GM23338 (cell line): ENCODE results near the gene ALAD. TPM values are rescaled to one million over a fixed set of nuclear protein-coding genes. Genes with fewer than 3 reads are reported as not detected.

ENCODE experiments used
- ATAC-seq: fragments of 200-7000 bp; cut with Tn5 transposase; 3 replicates; pipeline ENCODE4 v1.9.1; 2020
- DNase-seq: peaks from one replicate; pipeline ENCODE4 v3.0.0-alpha.2; 2015; ENCODE audit warnings: low spot score
- H2AFZ ChIP-seq: fragments of 200-600 bp; sonication (generic); 2 replicates; pipeline ENCODE4 v1.8.0; 2016; ENCODE audit warnings: antibody characterized with exemption, mild to moderate bottlenecking, moderate library complexity
- H3F3A ChIP-seq: fragments of 200-600 bp; sonication (generic); replicated peaks from 2 replicates; pipeline ENCODE4 v1.8.0; 2017; ENCODE audit warnings: antibody characterized with exemption, mixed run types, low read depth
- H3K27ac ChIP-seq: fragments of 200-600 bp; sonication (generic); 2 replicates; pipeline ENCODE4 v1.6.1; 2016; ENCODE audit warnings: low read depth
- H3K27me3 ChIP-seq: fragments of 200-600 bp; sonication (generic); 2 replicates; pipeline ENCODE4 v1.8.0; 2016; ENCODE audit warnings: mild to moderate bottlenecking, mixed run types, moderate library complexity; ENCODE audit not compliant: insufficient read depth
- H3K36me3 ChIP-seq: fragments of 200-600 bp; sonication (generic); 2 replicates; pipeline ENCODE4 v1.8.0; 2016; ENCODE audit warnings: mild to moderate bottlenecking; ENCODE audit not compliant: insufficient read depth
- H3K4me1 ChIP-seq: fragments of 200-600 bp; sonication (generic); 2 replicates; pipeline ENCODE4 v1.8.0; 2016; ENCODE audit warnings: mild to moderate bottlenecking, moderate library complexity; ENCODE audit not compliant: insufficient read depth
- H3K4me2 ChIP-seq: fragments of 200-600 bp; sonication (generic); 2 replicates; pipeline ENCODE4 v1.7.1; 2017; ENCODE audit warnings: mixed run types
- H3K4me3 ChIP-seq: fragments of 200-600 bp; sonication (generic); 2 replicates; pipeline ENCODE4 v1.6.1; 2016; ENCODE audit warnings: mixed run types
- H3K79me2 ChIP-seq: fragments of 200-600 bp; sonication (generic); replicated peaks from 2 replicates; pipeline ENCODE4 v1.8.0; 2017; ENCODE audit warnings: mild to moderate bottlenecking; ENCODE audit not compliant: insufficient read depth
- H3K9me2 ChIP-seq: fragments of 200-600 bp; sonication (generic); 2 replicates; pipeline ENCODE4 v1.8.0; 2017; ENCODE audit not compliant: insufficient read depth
- H4K20me1 ChIP-seq: fragments of 200-600 bp; sonication (generic); replicated peaks from 2 replicates; pipeline ENCODE4 v1.8.0; 2017; ENCODE audit warnings: mild to moderate bottlenecking; ENCODE audit not compliant: insufficient read depth
- H3K27ac Mint-ChIP-seq: 2 replicates; pipeline ENCODE4 v1.8.0; 2020; ENCODE audit warnings: inconsistent platforms, mild to moderate bottlenecking, moderate library complexity, mixed read lengths
- H3K27me3 Mint-ChIP-seq: 3 replicates; pipeline ENCODE4 v1.8.0; 2022; ENCODE audit warnings: low read depth, mild to moderate bottlenecking, moderate library complexity, mixed read lengths, inconsistent platforms; ENCODE audit not compliant: insufficient read depth, poor library complexity
- H3K36me3 Mint-ChIP-seq: 3 replicates; pipeline ENCODE4 v1.8.0; 2021; ENCODE audit warnings: low read depth, mild to moderate bottlenecking, inconsistent platforms, moderate library complexity, mixed read lengths
- H3K4me1 Mint-ChIP-seq: 3 replicates; pipeline ENCODE4 v1.8.0; 2020; ENCODE audit warnings: mild to moderate bottlenecking, inconsistent platforms, mixed read lengths
- H3K4me3 Mint-ChIP-seq: 3 replicates; pipeline ENCODE4 v1.8.0; 2021; ENCODE audit warnings: moderate library complexity, mild to moderate bottlenecking, inconsistent platforms, mixed read lengths
- H3K9me3 Mint-ChIP-seq: 3 replicates; pipeline ENCODE4 v1.8.0; 2020; ENCODE audit warnings: moderate library complexity, mild to moderate bottlenecking, inconsistent platforms, mixed read lengths
- CTCF ChIP-seq, 2 experiments: fragments of 200-600 bp in 1 of 2; sonication (generic) in 1 of 2; conservative IDR thresholded peaks; 2 replicates each; pipeline versions ENCODE4 v1.5.1 to v1.6.1; 2016 to 2017; ENCODE audit warnings: antibody characterized with exemption in 2 of 2, low read depth in 2 of 2, mild to moderate bottlenecking in 2 of 2, moderate library complexity in 1 of 2
- ETS1 ChIP-seq: IDR thresholded peaks from 2 replicates; pipeline ENCODE4 v1.6.1; 2016; ENCODE audit warnings: antibody characterized with exemption
- EZH2phosphoT487 ChIP-seq: fragments of 200-600 bp; sonication (generic); IDR thresholded peaks from one replicate; pipeline ENCODE4 v1.8.1; 2018; ENCODE audit warnings: antibody characterized with exemption; ENCODE audit not compliant: unreplicated experiment
- JUNB ChIP-seq: IDR thresholded peaks from one replicate; pipeline ENCODE4 v1.6.1; 2016; ENCODE audit warnings: antibody characterized with exemption; ENCODE audit not compliant: unreplicated experiment
- NANOG ChIP-seq: IDR thresholded peaks from 2 replicates; pipeline ENCODE4 v1.6.1; 2016; ENCODE audit warnings: antibody characterized with exemption, borderline replicate concordance
- POLR2AphosphoS5 ChIP-seq: IDR thresholded peaks from 2 replicates; pipeline ENCODE4 v1.6.1; 2016; ENCODE audit warnings: antibody characterized with exemption, low read depth
- REST ChIP-seq: IDR thresholded peaks from one replicate; pipeline ENCODE4 v1.6.1; 2018; ENCODE audit warnings: antibody characterized with exemption; ENCODE audit not compliant: unreplicated experiment
- STAT1 ChIP-seq: IDR thresholded peaks from one replicate; pipeline ENCODE4 v1.6.1; 2016; ENCODE audit warnings: antibody characterized with exemption; ENCODE audit not compliant: unreplicated experiment
- polyA plus RNA-seq: library from polyadenylated mRNA; unstranded; fragments of >200 nt; fragmentation: Nextera tagmentation; extraction: Ambion mirVana; gene quantifications from 2 replicates; pipeline ENCODE4 v1.2.1, GENCODE V29; 2016
- total RNA-seq: library from RNA; depleted of rRNA; stranded (reverse); fragments of >200 nt; shearing (Covaris generic); gene quantifications from 2 replicates; pipeline ENCODE4 v1.2.3, GENCODE V29; 2014
- TF ChIP-seq, protein P1 (sequence below): fragments of 250-450 bp; sonication (Bioruptor Pico); IDR thresholded peaks from 2 replicates; pipeline ENCODE4 v1.5.0; 2020; ENCODE audit warnings: mild to moderate bottlenecking, moderate library complexity

Gene ALAD
- total and polyA plus RNA-seq, 2 experiments from 2014 or later: 7.1 to 10.1 TPM

- no peak for TF ChIP-seq REST
- no peak for TF ChIP-seq ETS1
- no peak for TF ChIP-seq NANOG
These were observed 7.8 kb downstream of the ALAD start (continued) for GRCh38 chr9:113393281-113393680.

- Histone ChIP-seq H3K27me3 (no peaks in the 10 kb centered on the region), H2AFZ (no peak overlapping the region), H4K20me1 (peaks cover 2% of the 10 kb centered on the region; the same call in 1 of the 2 replicates), H3K36me3 (no peaks in the 10 kb centered on the region), H3K4me2 (no peak overlapping the region), H3F3A (no peaks in the 10 kb centered on the region), H3K4me3 (no peak overlapping the region), H3K27ac (no peak overlapping the region), H3K9me2 (no peaks in the 10 kb centered on the region), H3K79me2 (no peaks in the 10 kb centered on the region), H3K4me1 (no peaks in the 10 kb centered on the region)
- ATAC-seq: no peak
- Mint-ChIP-seq H3K36me3 (peaks cover 11% of the 10 kb centered on the region; the same call in 2 of the 3 replicates), H3K27ac (no peak overlapping the region), H3K9me3 (no peaks in the 10 kb centered on the region), H3K4me3 (no peak overlapping the region), H3K4me1 (no peaks in the 10 kb centered on the region), H3K27me3 (peaks cover 7% of the 10 kb centered on the region)
- no peak for DNase-seq
- TF ChIP-seq CTCF (conservative IDR thresholded peaks at IDR 0.05; ENCODE audit: low read depth in 2 of 2) (no peak), JUNB (no peak), EZH2phosphoT487 (no peak), POLR2AphosphoS5 (no peak), NANOG (no peak), ETS1 (no peak), STAT1 (no peak)
- TF ChIP-seq, protein P1, sequence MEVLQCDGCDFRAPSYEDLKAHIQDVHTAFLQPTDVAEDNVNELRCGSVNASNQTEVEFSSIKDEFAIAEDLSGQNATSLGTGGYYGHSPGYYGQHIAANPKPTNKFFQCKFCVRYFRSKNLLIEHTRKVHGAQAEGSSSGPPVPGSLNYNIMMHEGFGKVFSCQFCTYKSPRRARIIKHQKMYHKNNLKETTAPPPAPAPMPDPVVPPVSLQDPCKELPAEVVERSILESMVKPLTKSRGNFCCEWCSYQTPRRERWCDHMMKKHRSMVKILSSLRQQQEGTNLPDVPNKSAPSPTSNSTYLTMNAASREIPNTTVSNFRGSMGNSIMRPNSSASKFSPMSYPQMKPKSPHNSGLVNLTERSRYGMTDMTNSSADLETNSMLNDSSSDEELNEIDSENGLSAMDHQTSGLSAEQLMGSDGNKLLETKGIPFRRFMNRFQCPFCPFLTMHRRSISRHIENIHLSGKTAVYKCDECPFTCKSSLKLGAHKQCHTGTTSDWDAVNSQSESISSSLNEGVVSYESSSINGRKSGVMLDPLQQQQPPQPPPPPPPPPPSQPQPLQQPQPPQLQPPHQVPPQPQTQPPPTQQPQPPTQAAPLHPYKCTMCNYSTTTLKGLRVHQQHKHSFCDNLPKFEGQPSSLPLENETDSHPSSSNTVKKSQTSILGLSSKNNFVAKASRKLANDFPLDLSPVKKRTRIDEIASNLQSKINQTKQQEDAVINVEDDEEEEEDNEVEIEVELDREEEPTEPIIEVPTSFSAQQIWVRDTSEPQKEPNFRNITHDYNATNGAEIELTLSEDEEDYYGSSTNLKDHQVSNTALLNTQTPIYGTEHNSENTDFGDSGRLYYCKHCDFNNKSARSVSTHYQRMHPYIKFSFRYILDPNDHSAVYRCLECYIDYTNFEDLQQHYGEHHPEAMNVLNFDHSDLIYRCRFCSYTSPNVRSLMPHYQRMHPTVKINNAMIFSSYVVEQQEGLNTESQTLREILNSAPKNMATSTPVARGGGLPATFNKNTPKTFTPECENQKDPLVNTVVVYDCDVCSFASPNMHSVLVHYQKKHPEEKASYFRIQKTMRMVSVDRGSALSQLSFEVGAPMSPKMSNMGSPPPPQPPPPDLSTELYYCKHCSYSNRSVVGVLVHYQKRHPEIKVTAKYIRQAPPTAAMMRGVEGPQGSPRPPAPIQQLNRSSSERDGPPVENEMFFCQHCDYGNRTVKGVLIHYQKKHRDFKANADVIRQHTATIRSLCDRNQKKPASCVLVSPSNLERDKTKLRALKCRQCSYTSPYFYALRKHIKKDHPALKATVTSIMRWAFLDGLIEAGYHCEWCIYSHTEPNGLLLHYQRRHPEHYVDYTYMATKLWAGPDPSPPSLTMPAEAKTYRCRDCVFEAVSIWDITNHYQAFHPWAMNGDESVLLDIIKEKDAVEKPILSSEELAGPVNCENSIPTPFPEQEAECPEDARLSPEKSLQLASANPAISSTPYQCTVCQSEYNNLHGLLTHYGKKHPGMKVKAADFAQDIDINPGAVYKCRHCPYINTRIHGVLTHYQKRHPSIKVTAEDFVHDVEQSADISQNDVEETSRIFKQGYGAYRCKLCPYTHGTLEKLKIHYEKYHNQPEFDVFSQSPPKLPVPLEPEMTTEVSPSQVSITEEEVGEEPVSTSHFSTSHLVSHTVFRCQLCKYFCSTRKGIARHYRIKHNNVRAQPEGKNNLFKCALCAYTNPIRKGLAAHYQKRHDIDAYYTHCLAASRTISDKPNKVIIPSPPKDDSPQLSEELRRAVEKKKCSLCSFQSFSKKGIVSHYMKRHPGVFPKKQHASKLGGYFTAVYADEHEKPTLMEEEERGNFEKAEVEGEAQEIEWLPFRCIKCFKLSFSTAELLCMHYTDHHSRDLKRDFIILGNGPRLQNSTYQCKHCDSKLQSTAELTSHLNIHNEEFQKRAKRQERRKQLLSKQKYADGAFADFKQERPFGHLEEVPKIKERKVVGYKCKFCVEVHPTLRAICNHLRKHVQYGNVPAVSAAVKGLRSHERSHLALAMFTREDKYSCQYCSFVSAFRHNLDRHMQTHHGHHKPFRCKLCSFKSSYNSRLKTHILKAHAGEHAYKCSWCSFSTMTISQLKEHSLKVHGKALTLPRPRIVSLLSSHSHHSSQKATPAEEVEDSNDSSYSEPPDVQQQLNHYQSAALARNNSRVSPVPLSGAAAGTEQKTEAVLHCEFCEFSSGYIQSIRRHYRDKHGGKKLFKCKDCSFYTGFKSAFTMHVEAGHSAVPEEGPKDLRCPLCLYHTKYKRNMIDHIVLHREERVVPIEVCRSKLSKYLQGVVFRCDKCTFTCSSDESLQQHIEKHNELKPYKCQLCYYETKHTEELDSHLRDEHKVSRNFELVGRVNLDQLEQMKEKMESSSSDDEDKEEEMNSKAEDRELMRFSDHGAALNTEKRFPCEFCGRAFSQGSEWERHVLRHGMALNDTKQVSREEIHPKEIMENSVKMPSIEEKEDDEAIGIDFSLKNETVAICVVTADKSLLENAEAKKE: no peak
These were observed 9.2 kb downstream of the ALAD start for GRCh38 chr9:113391917-113392316.
